Hepatocyte (in vitro differentiated cells): ENCODE measurements around the gene TLCD3B. TPM values are rescaled to one million over a fixed set of nuclear protein-coding genes. Genes with fewer than 3 reads are reported as not detected.

Experiments used
- DNase-seq: peaks from one replicate; pipeline ENCODE4 v3.0.0-alpha.2; 2016; ENCODE audit warnings: low spot score
- H2AFZ ChIP-seq: fragments of 200-600 bp; sonication (generic); 2 replicates; pipeline ENCODE4 v1.6.0; 2016; ENCODE audit warnings: antibody characterized with exemption, mild to moderate bottlenecking
- H3K27ac ChIP-seq: fragments of 200-600 bp; sonication (generic); 2 replicates; pipeline ENCODE4 v1.5.1; 2016; ENCODE audit warnings: mild to moderate bottlenecking
- H3K27me3 ChIP-seq: fragments of 200-600 bp; sonication (generic); 2 replicates; pipeline ENCODE4 v1.6.1; 2016
- H3K36me3 ChIP-seq: fragments of 200-600 bp; sonication (generic); replicated peaks from 2 replicates; pipeline ENCODE4 v1.5.1; 2016; ENCODE audit warnings: low read depth; ENCODE audit not compliant: insufficient read depth
- H3K4me1 ChIP-seq: fragments of 200-600 bp; sonication (generic); 2 replicates; pipeline ENCODE4 v1.5.1; 2016; ENCODE audit warnings: mild to moderate bottlenecking, moderate library complexity; ENCODE audit not compliant: insufficient read depth
- H3K4me2 ChIP-seq: fragments of 200-600 bp; sonication (generic); 2 replicates; pipeline ENCODE4 v1.6.0; 2016
- H3K4me3 ChIP-seq: fragments of 200-600 bp; sonication (generic); 2 replicates; pipeline ENCODE4 v1.5.1; 2016; ENCODE audit warnings: mild to moderate bottlenecking
- H3K79me2 ChIP-seq: fragments of 200-600 bp; sonication (generic); 2 replicates; pipeline ENCODE4 v1.6.0; 2017; ENCODE audit warnings: mild to moderate bottlenecking
- H3K9me2 ChIP-seq: fragments of 200-600 bp; sonication (generic); replicated peaks from 2 replicates; pipeline ENCODE4 v1.6.0; 2017; ENCODE audit warnings: mild to moderate bottlenecking; ENCODE audit not compliant: insufficient read depth
- H3K9me3 ChIP-seq: fragments of 200-600 bp; sonication (generic); 2 replicates; pipeline ENCODE4 v1.5.1; 2016; ENCODE audit warnings: low read depth, mild to moderate bottlenecking
- H4K20me1 ChIP-seq: fragments of 200-600 bp; sonication (generic); 2 replicates; pipeline ENCODE4 v1.6.0; 2016; ENCODE audit warnings: mild to moderate bottlenecking; ENCODE audit not compliant: insufficient read depth, poor library complexity, severe bottlenecking
- CTCF ChIP-seq: fragments of 200-600 bp; sonication (generic); IDR thresholded peaks from 2 replicates; pipeline ENCODE4 v1.5.1; 2016; ENCODE audit warnings: antibody characterized with exemption, mild to moderate bottlenecking; ENCODE audit not compliant: poor library complexity
- EZH2 ChIP-seq: fragments of 200-600 bp; sonication (generic); IDR thresholded peaks from 2 replicates; pipeline ENCODE4 v1.6.1; 2016; ENCODE audit warnings: antibody characterized with exemption, mild to moderate bottlenecking, borderline replicate concordance
- EZH2phosphoT487 ChIP-seq: fragments of 200-600 bp; sonication (generic); IDR thresholded peaks from one replicate; pipeline ENCODE4 v1.6.1; 2018; ENCODE audit warnings: antibody characterized with exemption, mild to moderate bottlenecking, low read depth, moderate library complexity; ENCODE audit not compliant: unreplicated experiment, severe bottlenecking
- WGBS: methylation state at CpG from one replicate; pipeline ENCODE4 v1.1.6; 2016; ENCODE audit warnings: low lambda C conversion rate; ENCODE audit errors: missing lambda C conversion rate; 5-methylcytosine and 5-hydroxymethylcytosine counted together
- polyA plus RNA-seq: library from polyadenylated mRNA; unstranded; fragments of >200 nt; fragmentation: Nextera tagmentation; extraction: Ambion mirVana; gene quantifications from 2 replicates; pipeline ENCODE4 v1.2.1, GENCODE V29; 2016
- total RNA-seq: library from RNA; depleted of rRNA; stranded (reverse); fragments of >200 nt; gene quantifications from 2 replicates; pipeline ENCODE4 v1.2.3, GENCODE V29; 2014

The TLCD3B gene
- total and polyA plus RNA-seq, 2 experiments from 2014 or later = not detected

- H3K4me1 ChIP-seq = peaks cover 23% of the 10 kb centered on the region
- H3K4me3 ChIP-seq = peak overlapping the region; percentile 82
- peaks cover 21% of the 10 kb centered on the region for H4K20me1 ChIP-seq
- H2AFZ ChIP-seq = peak overlapping the region; percentile 36
- peak overlapping the region; percentile 99 for H3K27ac ChIP-seq
- H3K27me3 ChIP-seq = no peaks in the 10 kb centered on the region
- peak overlapping the region; percentile 92 for H3K4me2 ChIP-seq
- H3K36me3 ChIP-seq = no peaks in the 10 kb centered on the region
- peaks cover 50% of the 10 kb centered on the region for H3K79me2 ChIP-seq
- H3K9me2 ChIP-seq = no peaks in the 10 kb centered on the region
- TF ChIP-seq EZH2 (no peak), EZH2phosphoT487 (no peak), CTCF (no peak)
- DNase-seq = no peak
- H3K9me3 ChIP-seq = no peaks in the 10 kb centered on the region
- 7% methylated on average over 28 of the region's 33 CpGs for WGBS
Measured at GRCh38 chr16:30076276-30076791, 45.3 kb upstream of the TLCD3B start.

GRCh38 chr16:30075503-30076275 lies 44.6 kb upstream of the TLCD3B start, which contains the start of gene PPP4C:
PPP4C (plus strand) TSS chr16:30075994; CDS start chr16:30076378, 384 bp downstream.
- peak within 1 kb of the TSS; percentile 99 for H3K27ac ChIP-seq
- no peaks in the 10 kb centered on the region for H3K9me2 ChIP-seq
- H2AFZ ChIP-seq = peak within 1 kb of the TSS; percentile 77
- H3K9me3 ChIP-seq = no peaks in the 10 kb centered on the region
- no peaks in the 10 kb centered on the region for H3K36me3 ChIP-seq
- H3K4me1 ChIP-seq = peaks cover 21% of the 10 kb centered on the region
- peaks cover 45% of the 10 kb centered on the region for H3K79me2 ChIP-seq
- H3K27me3 ChIP-seq = no peaks in the 10 kb centered on the region
- peak; percentile 95 for DNase-seq
- H4K20me1 ChIP-seq = peaks cover 21% of the 10 kb centered on the region
- H3K4me3 ChIP-seq = peak within 1 kb of the TSS; percentile 82
- H3K4me2 ChIP-seq = peak within 1 kb of the TSS; percentile 92
- TF ChIP-seq EZH2phosphoT487 (no peak), EZH2 (no peak), CTCF (peak; percentile 11)
- 7% methylated on average over 29 of the region's 67 CpGs for WGBS

- Histone ChIP-seq H2AFZ (no peak overlapping the region), H3K4me3 (no peak overlapping the region), H3K4me2 (no peak overlapping the region), H3K27me3 (no peaks in the 10 kb centered on the region), H3K27ac (no peak overlapping the region), H3K36me3 (no peaks in the 10 kb centered on the region), H3K9me3 (no peaks in the 10 kb centered on the region), H4K20me1 (peaks cover 15% of the 10 kb centered on the region), H3K4me1 (peaks cover 16% of the 10 kb centered on the region), H3K79me2 (peaks cover 41% of the 10 kb centered on the region), H3K9me2 (no peaks in the 10 kb centered on the region)
- TF ChIP-seq EZH2 (no peak), CTCF (no peak), EZH2phosphoT487 (no peak)
- DNase-seq = no peak
Measured at GRCh38 chr16:30070490-30070889, 39.4 kb upstream of the TLCD3B start.
